Measurements from ENCODE around the gene PRKAR1B. TPM values are rescaled to one million over a fixed set of nuclear protein-coding genes. Genes with fewer than 3 reads are reported as not detected.

The PRKAR1B gene
- polyA plus RNA-seq, 1 of the 3 experiments (the other 2 are of a cell fraction), result 63.7 TPM

DNA sequence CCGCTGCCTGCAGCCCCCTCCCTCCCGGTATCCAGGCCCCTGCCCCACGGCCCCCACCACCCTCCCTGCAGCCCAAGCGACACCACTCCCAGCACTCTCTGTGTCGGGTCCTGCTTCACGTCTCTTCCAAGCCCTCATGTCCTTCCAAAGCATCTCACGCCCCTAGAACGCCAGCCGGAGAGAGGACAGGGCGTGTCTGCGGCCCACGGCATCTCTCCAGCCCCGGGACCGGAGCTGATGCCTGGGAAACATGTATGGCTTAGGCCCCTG lies 156.3 kb downstream of the PRKAR1B start:
- ChIA-PET CTCF (no interaction called here), POLR2A (no interaction called here)
- peaks cover 0 to 3% of the 10 kb centered on the region in 2 experiments for H3K36me3 ChIP-seq (replicated peaks in 1 of 2; ENCODE audit: control insufficient read depth in 1 of 2, insufficient read depth in 2 of 2, low read length in 1 of 2)
- H3K27ac ChIP-seq (ENCODE audit: low read depth in 2 of 2, low read length in 1 of 2), result no peak overlapping the region
- no peak overlapping the region for H3K4me3 ChIP-seq (ENCODE audit: low read depth in 2 of 2, low read length in 1 of 2)
- no peaks in the 10 kb centered on the region for H3K27me3 ChIP-seq (ENCODE audit: insufficient read depth)
- H2AFZ ChIP-seq (ENCODE audit: low read depth), result no peak overlapping the region
- no peaks in the 10 kb centered on the region for H3K9me3 ChIP-seq
- no peaks in the 10 kb centered on the region for H3K9me2 ChIP-seq
- H3K79me2 ChIP-seq (ENCODE audit: insufficient read depth), result no peaks in the 10 kb centered on the region
- TF ChIP-seq, protein P1, sequence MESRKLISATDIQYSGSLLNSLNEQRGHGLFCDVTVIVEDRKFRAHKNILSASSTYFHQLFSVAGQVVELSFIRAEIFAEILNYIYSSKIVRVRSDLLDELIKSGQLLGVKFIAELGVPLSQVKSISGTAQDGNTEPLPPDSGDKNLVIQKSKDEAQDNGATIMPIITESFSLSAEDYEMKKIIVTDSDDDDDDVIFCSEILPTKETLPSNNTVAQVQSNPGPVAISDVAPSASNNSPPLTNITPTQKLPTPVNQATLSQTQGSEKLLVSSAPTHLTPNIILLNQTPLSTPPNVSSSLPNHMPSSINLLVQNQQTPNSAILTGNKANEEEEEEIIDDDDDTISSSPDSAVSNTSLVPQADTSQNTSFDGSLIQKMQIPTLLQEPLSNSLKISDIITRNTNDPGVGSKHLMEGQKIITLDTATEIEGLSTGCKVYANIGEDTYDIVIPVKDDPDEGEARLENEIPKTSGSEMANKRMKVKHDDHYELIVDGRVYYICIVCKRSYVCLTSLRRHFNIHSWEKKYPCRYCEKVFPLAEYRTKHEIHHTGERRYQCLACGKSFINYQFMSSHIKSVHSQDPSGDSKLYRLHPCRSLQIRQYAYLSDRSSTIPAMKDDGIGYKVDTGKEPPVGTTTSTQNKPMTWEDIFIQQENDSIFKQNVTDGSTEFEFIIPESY (IDR thresholded peaks at IDR 0.05; ENCODE audit: borderline replicate concordance, low read depth), result no peak
- TF ChIP-seq FOXJ3 (CRISPR knock-in tag; IDR thresholded peaks at IDR 0.05) (no peak), NFIC (IDR thresholded peaks at IDR 0.05; ENCODE audit: borderline replicate concordance) (no peak), POLR2AphosphoS5 (IDR thresholded peaks at IDR 0.05; ENCODE audit: low read depth, low read length) (no peak), JUND (IDR thresholded peaks at IDR 0.05) (no peak), GABPA (IDR thresholded peaks at IDR 0.05; ENCODE audit: low read depth) (no peak), RXRA (IDR thresholded peaks at IDR 0.05; ENCODE audit: borderline replicate concordance, low read depth) (no peak), EZH2phosphoT487 (IDR thresholded peaks at IDR 0.05; ENCODE audit: borderline replicate concordance, low read depth) (no peak)
- DNase-seq, result no peak
- H3K9ac ChIP-seq, result no peak overlapping the region
- no peaks in the 10 kb centered on the region for H4K20me1 ChIP-seq (ENCODE audit: insufficient read depth)
- no peaks in the 10 kb centered on the region for H3K4me1 ChIP-seq (ENCODE audit: control insufficient read depth in 1 of 2, insufficient read depth in 2 of 2, low read depth in 1 of 2, low read length in 1 of 2)
- H3F3A ChIP-seq (replicated peaks; ENCODE audit: insufficient read depth), result no peaks in the 10 kb centered on the region
- H3K4me2 ChIP-seq, result no peak overlapping the region
- WGBS (ENCODE audit: low lambda C conversion rate), result 88% methylated on average over 14 of the region's 14 CpGs

DNA sequence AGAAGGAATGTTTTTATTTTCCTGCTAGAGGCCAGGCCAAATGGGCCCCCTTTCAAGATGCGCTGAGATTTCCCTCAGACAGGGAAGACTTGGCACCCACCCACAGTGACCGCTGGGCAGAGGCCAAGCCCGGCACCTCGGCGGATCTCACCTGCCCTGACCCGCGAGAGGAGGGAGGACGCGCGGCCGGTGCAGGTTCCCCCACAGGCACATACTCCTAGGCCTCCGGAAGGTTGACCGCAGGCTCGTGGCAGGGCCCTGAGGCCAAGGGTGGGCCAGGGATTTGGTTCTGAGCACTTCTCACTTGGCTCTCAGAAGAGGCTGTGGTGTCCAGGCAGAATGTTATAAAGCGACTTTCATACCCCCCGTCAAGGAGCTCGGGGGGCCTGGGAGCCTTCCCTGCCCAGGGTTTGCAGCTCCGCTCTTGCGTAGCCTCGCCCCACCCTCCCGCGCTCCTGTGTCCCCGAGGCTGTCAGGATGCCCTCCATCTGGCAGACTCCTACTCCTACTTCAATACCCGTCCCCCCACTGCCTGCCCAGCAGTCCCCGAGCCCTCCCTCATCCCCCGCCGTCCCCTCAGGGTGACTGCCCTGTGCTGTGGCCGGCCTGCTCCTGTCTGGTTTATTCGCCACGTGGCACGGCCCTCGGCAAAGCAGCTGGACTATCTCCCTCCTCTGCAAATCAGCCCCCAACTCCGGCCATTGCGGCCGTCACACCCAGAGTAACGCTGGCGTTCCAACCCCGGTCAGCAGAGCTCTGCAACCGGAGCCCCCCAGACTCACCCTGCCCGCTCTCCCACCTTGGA lies 156.9 kb downstream of the PRKAR1B start:
- WGBS (ENCODE audit: low lambda C conversion rate), result 95% methylated on average over 37 of the region's 40 CpGs
- H3K4me2 ChIP-seq, result no peak overlapping the region
- no peak overlapping the region for H3K27ac ChIP-seq (ENCODE audit: low read depth in 2 of 2, low read length in 1 of 2)
- peaks cover 0 to 3% of the 10 kb centered on the region in 2 experiments for H3K36me3 ChIP-seq (replicated peaks in 1 of 2; ENCODE audit: control insufficient read depth in 1 of 2, insufficient read depth in 2 of 2, low read length in 1 of 2)
- H2AFZ ChIP-seq (ENCODE audit: low read depth), result no peak overlapping the region
- ChIA-PET CTCF (no interaction called here), POLR2A (no interaction called here)
- H3K9me2 ChIP-seq, result no peaks in the 10 kb centered on the region
- H3K4me1 ChIP-seq (ENCODE audit: control insufficient read depth in 1 of 2, insufficient read depth in 2 of 2, low read depth in 1 of 2, low read length in 1 of 2), result no peaks in the 10 kb centered on the region
- no peaks in the 10 kb centered on the region for H3F3A ChIP-seq (replicated peaks; ENCODE audit: insufficient read depth)
- H3K9ac ChIP-seq, result no peak overlapping the region
- TF ChIP-seq, protein P1 (IDR thresholded peaks at IDR 0.05; ENCODE audit: borderline replicate concordance, low read depth), result no peak
- no peak for TF ChIP-seq FOXM1 (IDR thresholded peaks at IDR 0.05; ENCODE audit: low read depth)
- TF ChIP-seq, protein P2, sequence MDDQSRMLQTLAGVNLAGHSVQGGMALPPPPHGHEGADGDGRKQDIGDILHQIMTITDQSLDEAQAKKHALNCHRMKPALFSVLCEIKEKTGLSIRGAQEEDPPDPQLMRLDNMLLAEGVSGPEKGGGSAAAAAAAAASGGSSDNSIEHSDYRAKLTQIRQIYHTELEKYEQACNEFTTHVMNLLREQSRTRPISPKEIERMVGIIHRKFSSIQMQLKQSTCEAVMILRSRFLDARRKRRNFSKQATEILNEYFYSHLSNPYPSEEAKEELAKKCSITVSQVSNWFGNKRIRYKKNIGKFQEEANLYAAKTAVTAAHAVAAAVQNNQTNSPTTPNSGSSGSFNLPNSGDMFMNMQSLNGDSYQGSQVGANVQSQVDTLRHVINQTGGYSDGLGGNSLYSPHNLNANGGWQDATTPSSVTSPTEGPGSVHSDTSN (IDR thresholded peaks at IDR 0.05), result no peak
- no peaks in the 10 kb centered on the region for H3K79me2 ChIP-seq (ENCODE audit: insufficient read depth)
- H3K4me3 ChIP-seq (ENCODE audit: low read depth in 2 of 2, low read length in 1 of 2), result no peak overlapping the region
- H3K9me3 ChIP-seq, result no peaks in the 10 kb centered on the region
- no peaks in the 10 kb centered on the region for H4K20me1 ChIP-seq (ENCODE audit: insufficient read depth)
- H3K27me3 ChIP-seq (ENCODE audit: insufficient read depth), result no peaks in the 10 kb centered on the region
- DNase-seq, result no peak
